GM18505 (cell line): Measurements from ENCODE around the gene INTS12.

Source experiments
- ATAC-seq: cut with Tn5 transposase; IDR thresholded peaks from one replicate; pipeline ENCODE4 v1.9.1; 2021; ENCODE audit not compliant: unreplicated experiment
- POLR2A ChIP-seq: IDR thresholded peaks from 4 replicates; pipeline ENCODE4 v1.6.1; 2011; ENCODE audit warnings: borderline replicate concordance; ENCODE audit not compliant: insufficient read depth, insufficient read length; ENCODE audit errors: extremely low read depth

INTS12 gene

DNA sequence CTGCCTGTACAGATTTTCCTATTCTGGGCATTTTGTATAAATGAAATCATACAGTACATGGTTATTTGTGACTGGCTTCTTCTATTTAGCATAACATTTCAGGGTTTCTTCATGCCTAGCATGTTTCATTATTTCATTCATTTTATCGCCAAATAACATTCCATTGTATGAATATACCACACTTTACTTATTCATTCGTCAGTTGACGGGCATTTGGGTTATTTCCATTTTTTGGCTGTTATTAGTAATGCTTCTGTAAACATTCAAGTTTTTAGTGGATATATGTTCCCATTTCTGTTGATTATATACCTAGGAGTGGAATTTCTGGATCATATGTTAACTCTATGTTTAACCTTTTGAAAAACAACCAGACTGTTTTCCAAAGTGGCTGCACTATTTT, 47.5 kb downstream of the INTS12 start:
- no peak for TF ChIP-seq POLR2A
- ATAC-seq, result no peak

DNA sequence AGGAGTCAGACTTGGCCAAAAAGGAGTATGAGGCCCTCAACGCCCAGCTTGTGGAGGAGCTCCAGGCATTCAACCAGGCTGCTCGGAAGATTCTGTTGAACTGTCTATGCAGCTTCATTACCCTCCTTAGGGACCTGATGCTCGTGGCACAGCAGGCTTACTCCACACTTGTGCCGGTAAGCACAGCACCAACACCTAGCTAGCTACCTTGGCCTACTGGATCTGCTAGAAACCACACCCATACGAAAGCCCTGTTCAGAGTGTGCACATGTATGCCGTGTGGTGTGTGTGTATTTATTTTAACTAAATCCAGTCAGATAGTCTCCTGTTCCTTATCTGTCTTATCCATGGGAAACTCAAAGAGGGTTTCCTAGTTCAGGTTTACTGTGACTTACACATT, 49.3 kb downstream of the INTS12 start:
- TF ChIP-seq POLR2A, result no peak
- no peak for ATAC-seq

DNA sequence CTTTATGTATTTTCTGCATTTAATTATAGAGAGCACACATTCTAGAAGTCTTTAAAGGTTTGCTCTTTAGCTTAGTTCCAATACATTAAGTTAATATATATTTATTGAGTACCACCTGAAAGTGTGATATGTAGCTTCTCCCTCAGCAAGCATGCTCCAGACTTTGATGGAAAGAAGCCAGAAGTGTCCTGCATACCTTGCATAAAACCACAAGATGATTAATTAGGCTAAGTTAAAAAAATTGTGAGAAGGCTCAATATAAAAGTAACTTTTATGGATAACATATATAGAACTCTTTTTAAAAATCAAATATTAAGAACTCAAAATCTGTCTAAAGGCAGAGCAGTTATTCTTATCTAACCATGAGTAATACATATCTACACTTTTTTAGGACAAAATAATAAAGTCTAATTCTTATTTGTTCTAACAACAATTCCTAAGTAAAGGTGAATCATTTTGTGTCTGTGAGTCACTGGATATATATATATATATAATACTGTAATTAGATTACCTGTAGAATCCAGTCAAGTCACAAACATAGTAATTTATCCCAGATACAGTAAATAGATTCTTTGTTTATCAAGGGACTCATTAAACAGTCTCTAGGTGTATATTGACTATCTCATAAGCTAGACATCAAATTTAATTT, 51.2 kb downstream of the INTS12 start:
- TF ChIP-seq POLR2A, result no peak
- no peak for ATAC-seq

DNA sequence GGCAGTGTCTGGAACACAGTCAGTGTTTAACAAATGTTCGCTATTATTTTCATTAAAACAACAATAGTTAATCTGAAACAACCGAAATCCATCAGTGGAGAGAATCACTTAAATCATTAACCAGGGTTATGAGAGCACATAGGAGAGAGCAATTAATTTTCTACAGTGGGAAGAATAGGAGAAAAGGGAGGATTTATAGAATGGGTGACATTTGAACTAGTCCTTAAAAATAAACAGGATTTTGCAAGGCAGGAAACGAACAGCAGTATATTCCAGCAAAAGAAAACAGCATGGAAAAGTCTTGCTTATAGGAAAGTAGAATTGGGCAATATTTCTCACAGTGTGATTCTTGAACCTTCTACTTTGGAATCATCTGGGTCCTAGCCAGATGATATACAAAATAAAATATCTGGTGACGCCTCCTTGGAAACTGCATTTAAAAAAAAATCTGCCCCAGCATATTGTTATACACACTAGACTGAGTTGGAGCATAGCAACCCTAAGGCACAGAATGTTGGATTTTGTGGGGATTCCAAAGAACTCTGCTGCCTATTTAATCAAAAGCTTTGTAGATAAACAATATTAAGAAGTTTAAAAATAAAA, 56.1 kb downstream of the INTS12 start:
- ATAC-seq, result no peak
- no peak for TF ChIP-seq POLR2A

DNA sequence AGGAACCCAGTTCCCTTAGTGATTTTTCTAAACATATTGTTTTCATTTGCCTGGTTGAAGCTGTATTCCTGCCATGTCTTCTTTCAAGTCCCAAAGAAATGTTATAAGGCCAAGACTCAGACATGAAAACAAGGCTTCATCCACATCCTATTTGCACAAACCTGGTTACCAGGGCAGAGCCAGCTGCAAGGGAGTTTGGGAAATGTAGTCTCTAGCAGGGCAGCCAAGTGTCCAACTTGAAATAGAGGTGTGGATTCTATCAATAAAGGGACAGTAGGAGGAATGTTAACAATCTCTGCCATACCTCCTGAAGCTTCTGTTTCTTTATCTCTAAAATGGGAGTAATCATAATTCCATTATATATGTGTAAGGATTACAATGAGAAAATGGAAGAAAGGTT, 56.6 kb downstream of the INTS12 start:
- no peak for TF ChIP-seq POLR2A
- ATAC-seq, result no peak

DNA sequence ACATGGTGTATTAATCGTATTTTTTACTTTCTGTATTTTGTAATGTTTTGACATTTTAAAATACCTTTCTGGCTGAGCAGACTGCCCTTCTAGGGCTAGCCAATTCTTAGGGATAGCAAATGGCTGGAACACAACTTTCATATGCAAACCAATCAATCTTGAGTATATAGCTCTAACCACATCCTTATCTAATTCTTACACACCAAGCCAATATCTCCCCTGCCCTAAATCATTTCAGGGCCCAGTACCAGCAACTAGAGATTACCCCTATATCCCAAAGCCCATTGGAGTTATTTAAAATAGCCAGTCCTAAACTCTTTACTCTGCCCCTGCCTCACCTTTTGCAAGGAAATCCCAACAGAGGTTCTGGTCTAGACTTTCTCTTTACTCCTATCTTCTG, 58.3 kb downstream of the INTS12 start:
- no peak for TF ChIP-seq POLR2A
- ATAC-seq, result no peak

DNA sequence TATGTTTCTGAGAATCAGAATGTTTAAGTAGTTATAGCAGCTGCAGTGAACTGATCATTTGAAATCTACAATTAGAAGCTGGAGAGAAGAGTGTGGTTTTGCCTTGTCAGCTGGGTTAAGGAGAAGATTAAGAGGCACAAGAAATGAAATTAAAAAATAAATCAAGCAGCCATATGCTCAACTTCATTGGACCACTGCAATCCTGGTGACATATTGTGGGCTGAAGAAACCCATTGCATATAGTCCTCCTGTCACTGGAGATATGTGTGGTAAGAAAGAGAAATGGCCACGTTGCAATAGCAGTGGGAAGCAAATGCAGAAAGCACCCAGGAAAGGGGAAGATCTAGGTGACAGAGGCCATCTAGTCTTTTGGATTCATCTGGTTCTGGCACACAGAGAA, 63.0 kb downstream of the INTS12 start:
- ATAC-seq, result no peak
- TF ChIP-seq POLR2A, result no peak

DNA sequence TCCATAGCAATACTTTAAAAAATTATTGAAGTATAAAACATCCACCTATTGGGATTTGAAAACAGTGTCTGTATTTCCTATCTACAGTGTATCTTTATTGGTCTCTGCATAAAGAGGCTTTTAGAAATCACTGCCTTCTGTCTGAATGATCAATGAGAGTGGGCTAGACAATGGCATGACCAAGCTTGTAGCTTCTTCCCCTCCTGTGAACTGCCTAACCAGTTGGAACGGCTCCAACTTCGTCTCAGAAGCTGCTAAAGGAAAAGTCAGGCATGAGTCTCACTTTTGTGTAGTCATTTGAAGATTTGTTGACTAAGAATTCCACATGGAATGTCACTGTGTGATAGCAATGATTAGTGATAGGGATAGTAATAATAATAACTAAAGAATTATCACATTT, 64.2 kb downstream of the INTS12 start:
- TF ChIP-seq POLR2A, result no peak
- no peak for ATAC-seq

DNA sequence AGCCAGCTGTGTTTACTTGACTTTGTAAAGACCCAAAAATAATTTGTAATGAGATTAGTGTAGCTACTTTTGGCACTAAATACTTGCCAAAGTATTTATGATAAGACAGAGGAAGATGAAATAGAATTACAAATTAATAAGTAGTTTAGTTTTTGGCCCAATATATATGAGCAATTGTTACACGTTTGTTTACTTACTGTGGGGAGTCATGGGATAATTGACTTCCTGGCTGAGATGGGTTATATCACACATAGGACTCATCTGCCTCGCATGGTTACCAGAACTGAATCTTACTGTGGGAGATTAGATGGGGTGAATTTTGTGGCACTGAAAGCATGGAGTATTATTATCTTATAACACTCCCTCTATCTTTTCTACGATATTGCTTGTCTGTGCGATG, 66.6 kb downstream of the INTS12 start:
- TF ChIP-seq POLR2A, result no peak
- no peak for ATAC-seq

DNA sequence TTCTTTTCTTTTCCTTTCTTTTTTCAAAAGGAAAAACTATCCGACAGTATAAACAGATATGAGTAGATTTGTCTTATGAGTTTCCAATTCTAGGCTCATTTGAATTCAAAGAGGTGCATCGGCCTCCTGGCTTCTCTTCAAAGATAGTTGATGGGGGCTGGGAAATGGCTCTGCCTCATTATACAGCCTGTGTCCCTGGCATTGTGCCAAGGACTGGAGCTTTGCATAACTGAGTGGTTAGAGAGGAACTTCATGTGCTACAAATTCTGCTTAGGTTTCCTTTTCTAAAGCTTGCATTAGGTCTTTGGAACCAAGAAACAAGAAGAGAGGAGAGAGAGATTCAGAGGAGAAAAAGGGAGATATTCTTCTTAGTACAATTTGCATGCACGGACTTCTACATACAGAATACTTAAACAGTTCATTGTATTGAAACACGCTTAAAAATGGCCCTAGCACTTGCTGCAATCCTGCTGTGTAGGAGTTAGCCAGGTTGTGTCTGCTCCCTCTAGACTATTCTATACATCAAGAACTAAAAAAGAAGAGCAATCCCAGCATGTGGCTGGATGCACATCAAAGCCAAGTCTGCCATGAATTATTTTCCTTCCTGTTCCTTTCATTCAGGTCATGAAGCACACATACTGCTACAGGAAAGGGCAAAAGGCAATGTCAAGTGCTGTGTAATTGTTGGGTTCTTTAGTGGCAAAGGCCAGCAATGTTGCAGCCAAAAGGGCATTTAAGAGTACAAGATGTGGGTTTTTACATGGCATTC, 70.9 kb downstream of the INTS12 start:
- ATAC-seq, result peak; percentile 86
- no peak for TF ChIP-seq POLR2A

DNA sequence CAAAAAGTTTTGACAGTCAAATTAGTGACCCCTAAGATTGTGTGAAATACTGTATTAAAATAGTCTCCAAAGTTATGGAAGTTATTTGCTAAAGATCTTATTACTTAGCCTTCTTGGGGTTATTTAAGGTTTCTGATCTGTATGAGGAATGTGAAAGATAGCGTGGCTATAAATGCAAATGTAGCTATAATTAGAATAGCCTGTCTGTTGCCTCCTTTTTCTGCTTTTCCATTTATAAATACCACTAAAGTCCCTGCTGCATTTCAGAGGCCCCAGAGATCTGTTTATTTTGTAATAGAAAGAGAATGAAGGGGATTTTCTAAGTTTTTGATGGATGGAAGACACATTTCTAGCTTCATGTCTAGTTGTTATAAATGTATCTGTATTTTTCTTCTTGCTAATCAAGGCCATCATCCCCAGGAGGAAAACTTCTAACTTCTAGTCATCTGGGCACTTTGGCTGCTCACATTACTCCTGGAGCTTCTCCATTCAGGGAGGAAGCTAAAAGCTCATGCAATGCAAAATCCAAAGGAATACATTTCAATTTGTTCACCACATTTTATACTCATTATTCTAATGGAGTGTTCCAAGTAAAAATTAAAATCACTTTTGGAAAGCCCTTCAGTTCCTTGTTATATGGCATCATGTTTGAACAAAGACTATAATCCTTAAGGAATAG, 73.9 kb downstream of the INTS12 start:
- TF ChIP-seq POLR2A, result no peak
- ATAC-seq, result no peak

DNA sequence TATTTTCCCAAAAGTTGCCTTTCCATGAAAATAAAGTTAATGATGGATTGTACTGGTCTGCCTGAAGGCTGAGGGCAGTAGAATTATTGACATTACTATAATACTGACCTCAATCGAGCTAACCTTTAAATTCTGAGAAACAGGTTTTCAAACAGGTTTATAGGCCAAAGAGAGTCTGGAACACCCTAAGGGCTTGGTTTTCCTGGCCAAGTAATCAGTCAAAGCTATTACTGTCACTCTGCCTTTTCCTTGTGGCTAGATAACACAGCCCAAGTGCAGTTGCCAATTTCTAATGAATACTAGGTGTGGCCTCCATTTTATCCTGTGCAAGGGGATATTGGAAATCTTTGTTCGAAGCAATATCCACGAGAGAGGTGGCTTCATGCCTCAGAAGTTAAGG, 75.2 kb downstream of the INTS12 start:
- TF ChIP-seq POLR2A, result no peak
- no peak for ATAC-seq
